Stomach (tissue), 9 donors: ENCODE results near the gene MAST4. TPM values are rescaled to one million over a fixed set of nuclear protein-coding genes. Genes with fewer than 3 reads are reported as not detected.

Experiments
- DNase-seq, 2 donors: peaks; one replicate each; pipeline versions ENCODE4 v3.0.0 to v3.0.0-alpha.2; 2013 to 2019
- H3K27ac ChIP-seq, 5 donors: fragments of 200-600 bp in 4 of 5; sonication (generic) in 4 of 5; one replicate each; pipeline ENCODE4 v1.5.1; 2013 to 2019; ENCODE audit warnings: mild to moderate bottlenecking in 1 of 5, moderate library complexity in 1 of 5
- H3K27me3 ChIP-seq, 3 donors: fragments of 200-600 bp; sonication (generic); one replicate each; pipeline ENCODE4 v1.5.1; 2017 to 2019; ENCODE audit warnings: mixed run types in 1 of 3
- H3K36me3 ChIP-seq, 4 donors: fragments of 200-600 bp; sonication (generic); 1 replicate in 3 of 4; 2 replicates in 1 of 4; pipeline ENCODE4 v1.5.1; 2016 to 2019
- H3K4me1 ChIP-seq, 4 donors: fragments of 200-600 bp; sonication (generic); one replicate each; pipeline ENCODE4 v1.5.1; 2016 to 2019
- H3K4me3 ChIP-seq, 4 donors: fragments of 200-600 bp; sonication (generic) in 3 of 4; one replicate each; pipeline ENCODE4 v1.5.1; 2016 to 2019; ENCODE audit warnings: mild to moderate bottlenecking in 1 of 4
- H3K9me3 ChIP-seq, 4 donors: fragments of 200-600 bp; sonication (generic); one replicate each; pipeline ENCODE4 v1.5.1; 2016 to 2019
- EP300 ChIP-seq: sonication (generic); formaldehyde crosslinking; IDR thresholded peaks from one replicate; pipeline ENCODE4 v1.6.1; 2017; ENCODE audit warnings: antibody characterized with exemption
- POLR2A ChIP-seq, 4 donors: fragments of 450-650 bp; IDR thresholded peaks; one replicate each; pipeline ENCODE4 v1.6.1; 2016; ENCODE audit warnings: antibody characterized with exemption in 4 of 4, control low read depth in 2 of 4, mild to moderate bottlenecking in 1 of 4, moderate library complexity in 1 of 4
- POLR2AphosphoS5 ChIP-seq, 3 donors: sonication (generic); formaldehyde crosslinking; IDR thresholded peaks; one replicate each; pipeline ENCODE4 v1.6.1; 2016; ENCODE audit warnings: antibody characterized with exemption in 3 of 3
- WGBS, 5 donors: extraction: QIAGEN DNeasy Blood & Tissue Kit in 3 of 5; methylation state at CpG; one replicate each; pipeline versions ENCODE4 v1.1.5 to v1.1.7; 2013 to 2018; 5-methylcytosine and 5-hydroxymethylcytosine counted together
- intact Hi-C: fragments of 100-400 bp; cut with DNase I; formaldehyde crosslinking; loops from one replicate; pipeline ENCODE4 v1.15.1; 2023; ENCODE audit warnings: low total_unique reads
- polyA plus RNA-seq, 3 donors: library from polyadenylated mRNA; stranded (reverse); fragments of 200-250 nt; gene quantifications; one replicate each; pipeline ENCODE4 v1.2.3, GENCODE V29; 2013
- total RNA-seq, 5 donors: library from RNA; depleted of rRNA; stranded (reverse); fragments of >200 nt; gene quantifications; one replicate each; pipeline versions ENCODE4 v1.1.0 to v1.2.3, GENCODE V29; 2014 to 2016
- TF ChIP-seq, protein P1 (sequence below), 7 experiments: fragments of 450-650 bp in 4 of 7; fragments of 200-600 bp in 3 of 7; sonication (generic) in 3 of 7; IDR thresholded peaks; one replicate each; pipeline ENCODE4 v1.5.1; 2016 to 2019; ENCODE audit warnings: antibody characterized with exemption in 7 of 7, control low read depth in 2 of 7, mild to moderate bottlenecking in 1 of 7
- donor health status: healthy with polysubstance abuse.
- donor health status: Bipolar disorder and iron deficiency.
- donor health status: healthy.

Gene MAST4
- total and polyA plus RNA-seq, 8 donors: 1.5 to 52.5 (median 32.1) TPM

GRCh38 chr5:67005737-67006499 lies 409.7 kb downstream of the MAST4 start:
- peak overlapping the region in 2 of 5 donors; percentile 89 to 91 for H3K27ac ChIP-seq
- peak overlapping the region; percentile 51 to 62 (median 59) for H3K4me3 ChIP-seq
- 65 to 77% (median 70%) methylated on average over 3 of the region's 3 CpGs for WGBS, 5 donors
- H3K27me3 ChIP-seq: no peaks in the 10 kb centered on the region
- DNase-seq: no peak
- H3K9me3 ChIP-seq: no peaks in the 10 kb centered on the region
- TF ChIP-seq, protein P1, sequence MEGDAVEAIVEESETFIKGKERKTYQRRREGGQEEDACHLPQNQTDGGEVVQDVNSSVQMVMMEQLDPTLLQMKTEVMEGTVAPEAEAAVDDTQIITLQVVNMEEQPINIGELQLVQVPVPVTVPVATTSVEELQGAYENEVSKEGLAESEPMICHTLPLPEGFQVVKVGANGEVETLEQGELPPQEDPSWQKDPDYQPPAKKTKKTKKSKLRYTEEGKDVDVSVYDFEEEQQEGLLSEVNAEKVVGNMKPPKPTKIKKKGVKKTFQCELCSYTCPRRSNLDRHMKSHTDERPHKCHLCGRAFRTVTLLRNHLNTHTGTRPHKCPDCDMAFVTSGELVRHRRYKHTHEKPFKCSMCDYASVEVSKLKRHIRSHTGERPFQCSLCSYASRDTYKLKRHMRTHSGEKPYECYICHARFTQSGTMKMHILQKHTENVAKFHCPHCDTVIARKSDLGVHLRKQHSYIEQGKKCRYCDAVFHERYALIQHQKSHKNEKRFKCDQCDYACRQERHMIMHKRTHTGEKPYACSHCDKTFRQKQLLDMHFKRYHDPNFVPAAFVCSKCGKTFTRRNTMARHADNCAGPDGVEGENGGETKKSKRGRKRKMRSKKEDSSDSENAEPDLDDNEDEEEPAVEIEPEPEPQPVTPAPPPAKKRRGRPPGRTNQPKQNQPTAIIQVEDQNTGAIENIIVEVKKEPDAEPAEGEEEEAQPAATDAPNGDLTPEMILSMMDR (IDR thresholded peaks at IDR 0.05): no peak
- intact Hi-C loops: no loop called here
- H3K4me1 ChIP-seq: peaks cover 15 to 72% (median 51%) of the 10 kb centered on the region in 4 donors
- no peaks in the 10 kb centered on the region for H3K36me3 ChIP-seq

DNA sequence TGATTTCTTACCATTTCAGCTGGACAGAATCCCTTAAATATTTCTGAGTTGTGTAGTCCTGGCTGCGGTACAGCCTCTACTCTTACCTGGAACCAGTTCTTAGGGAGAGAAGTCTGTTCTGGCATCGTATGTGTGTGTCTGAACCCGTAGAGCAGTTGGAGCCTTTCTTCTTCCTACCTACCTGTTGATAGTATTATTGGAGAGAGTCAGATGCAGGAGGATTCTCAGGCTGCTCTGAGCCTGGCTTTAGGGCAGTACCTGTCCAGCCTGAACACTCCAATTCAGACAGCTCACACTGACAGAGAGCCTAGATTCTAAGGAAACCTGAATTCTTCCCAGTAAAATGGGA lies 410.3 kb downstream of the MAST4 start:
- H3K27ac ChIP-seq: no peak overlapping the region
- H3K27me3 ChIP-seq: no peaks in the 10 kb centered on the region
- 50 to 76% (median 59%) methylated on average over 3 of the region's 3 CpGs for WGBS, 5 donors
- TF ChIP-seq EP300 (no peak), POLR2AphosphoS5 (IDR thresholded peaks at IDR 0.05) (no peak), POLR2A (IDR thresholded peaks at IDR 0.05) (no peak)
- TF ChIP-seq, protein P1 (IDR thresholded peaks at IDR 0.05): no peak
- H3K4me1 ChIP-seq: peaks cover 20 to 77% (median 56%) of the 10 kb centered on the region in 4 donors
- peak overlapping the region; percentile 3 to 62 (median 54) for H3K4me3 ChIP-seq
- no peak for DNase-seq
- no peaks in the 10 kb centered on the region for H3K36me3 ChIP-seq
- intact Hi-C loops: no loop called here
- no peaks in the 10 kb centered on the region for H3K9me3 ChIP-seq

DNA sequence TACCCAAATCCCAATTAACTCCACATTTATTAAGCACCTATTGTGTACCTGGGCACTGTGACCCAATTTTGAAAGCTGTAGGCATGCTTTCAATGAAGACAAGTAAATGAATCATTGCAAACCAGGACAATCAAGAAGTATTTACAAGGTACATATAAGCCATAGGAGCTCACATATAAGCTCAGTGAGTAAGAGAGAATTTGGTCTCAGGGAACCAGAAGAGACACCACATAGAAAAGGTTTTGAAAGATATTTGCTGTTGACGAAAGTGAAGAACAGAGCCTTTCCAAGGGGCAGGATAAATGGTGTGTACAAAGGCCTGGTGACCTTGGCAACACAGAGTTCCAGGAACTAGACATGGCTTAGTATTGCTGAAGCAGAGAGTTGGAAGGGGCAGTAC lies 412.8 kb downstream of the MAST4 start:
- DNase-seq: peak in 1 of 2 donors; percentile 54
- Histone ChIP-seq H3K4me3 (no peak overlapping the region), H3K9me3 (no peaks in the 10 kb centered on the region), H3K36me3 (no peaks in the 10 kb centered on the region), H3K4me1 (peaks cover 16 to 90% (median 57%) of the 10 kb centered on the region in 4 donors), H3K27me3 (no peaks in the 10 kb centered on the region), H3K27ac (peak overlapping the region in 1 of 5 donors; percentile 67)
- TF ChIP-seq POLR2A (IDR thresholded peaks at IDR 0.05) (no peak), EP300 (no peak), POLR2AphosphoS5 (IDR thresholded peaks at IDR 0.05) (no peak)
- TF ChIP-seq, protein P1 (IDR thresholded peaks at IDR 0.05): no peak
- intact Hi-C loops: no loop called here
- WGBS, 5 donors: 31 to 62% (median 46%) methylated on average over 1 of the region's 1 CpG

DNA sequence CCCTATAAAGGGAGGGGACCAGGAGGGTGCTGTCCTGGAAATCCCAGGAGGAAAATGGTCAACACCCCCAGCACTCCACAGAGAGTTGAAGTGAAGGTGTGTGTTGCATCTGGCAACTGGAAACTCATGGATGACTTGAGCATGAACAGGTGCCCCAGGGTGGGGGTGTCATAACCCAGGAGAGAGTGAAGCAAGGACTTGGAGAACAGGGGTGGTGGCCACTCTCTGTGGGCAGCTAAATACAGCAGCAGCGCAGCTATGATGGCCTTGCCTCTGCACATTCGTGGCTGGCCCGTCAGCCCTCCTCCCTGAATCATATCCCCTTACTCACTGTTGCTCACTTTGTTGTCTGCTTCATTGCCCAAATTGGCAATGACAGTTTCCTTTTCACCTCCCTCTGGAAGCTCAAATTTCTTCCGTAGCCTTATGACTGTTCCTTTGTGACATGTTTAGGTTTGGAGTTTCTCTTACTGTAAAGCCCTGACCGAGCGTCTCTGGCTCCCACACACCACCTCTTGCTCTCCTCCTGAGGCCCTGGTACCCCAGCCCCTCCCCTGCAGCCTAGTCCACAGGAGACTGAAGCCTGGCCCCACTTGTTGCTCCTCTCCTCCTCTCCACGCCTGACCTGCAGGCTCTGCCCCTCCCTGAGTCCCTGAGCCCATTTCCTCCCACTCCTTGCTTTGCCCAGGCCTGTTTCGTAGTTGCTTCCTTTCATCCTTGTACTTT lies 414.7 kb downstream of the MAST4 start:
- 49 to 63% (median 58%) methylated on average over 8 of the region's 8 CpGs for WGBS, 5 donors

More for the DNA sequence above, 414.7 kb downstream of the MAST4 start:
- TF ChIP-seq, protein P1 (IDR thresholded peaks at IDR 0.05): no peak
- no peak for TF ChIP-seq POLR2AphosphoS5 (IDR thresholded peaks at IDR 0.05)
- no peak for TF ChIP-seq EP300
- H3K27ac ChIP-seq: peak overlapping the region in 4 of 5 donors; percentile 42 to 72 (median 58)
- intact Hi-C loops: no loop called here
- no peaks in the 10 kb centered on the region for H3K27me3 ChIP-seq
- H3K4me1 ChIP-seq: peaks cover 27 to 95% (median 61%) of the 10 kb centered on the region in 4 donors
- DNase-seq: no peak
- no peaks in the 10 kb centered on the region for H3K9me3 ChIP-seq
- H3K36me3 ChIP-seq: no peaks in the 10 kb centered on the region
- H3K4me3 ChIP-seq: no peak overlapping the region
